HG03135 (cell line): ENCODE data around the gene ZNF341.
"Not testable (repeated sequence)": the region's sequence is repeated elsewhere in the genome, so short reads cannot be mapped to it uniquely, and the experiment has no call there.

Source experiments
- ATAC-seq: cut with Tn5 transposase; IDR thresholded peaks from one replicate; pipeline ENCODE4 v1.9.1; 2021; ENCODE audit warnings: mild to moderate bottlenecking, moderate library complexity; ENCODE audit not compliant: unreplicated experiment

The ZNF341 gene

GRCh38 chr20:33727806-33728205 is 4.0 kb upstream of the ZNF341 start:
- ATAC-seq, result no peak

GRCh38 chr20:33728463-33728862 is 3.3 kb upstream of the ZNF341 start:
- ATAC-seq, result no peak

- no peak for ATAC-seq
Measured at GRCh38 chr20:33729101-33729500, 2.7 kb upstream of the ZNF341 start.

DNA sequence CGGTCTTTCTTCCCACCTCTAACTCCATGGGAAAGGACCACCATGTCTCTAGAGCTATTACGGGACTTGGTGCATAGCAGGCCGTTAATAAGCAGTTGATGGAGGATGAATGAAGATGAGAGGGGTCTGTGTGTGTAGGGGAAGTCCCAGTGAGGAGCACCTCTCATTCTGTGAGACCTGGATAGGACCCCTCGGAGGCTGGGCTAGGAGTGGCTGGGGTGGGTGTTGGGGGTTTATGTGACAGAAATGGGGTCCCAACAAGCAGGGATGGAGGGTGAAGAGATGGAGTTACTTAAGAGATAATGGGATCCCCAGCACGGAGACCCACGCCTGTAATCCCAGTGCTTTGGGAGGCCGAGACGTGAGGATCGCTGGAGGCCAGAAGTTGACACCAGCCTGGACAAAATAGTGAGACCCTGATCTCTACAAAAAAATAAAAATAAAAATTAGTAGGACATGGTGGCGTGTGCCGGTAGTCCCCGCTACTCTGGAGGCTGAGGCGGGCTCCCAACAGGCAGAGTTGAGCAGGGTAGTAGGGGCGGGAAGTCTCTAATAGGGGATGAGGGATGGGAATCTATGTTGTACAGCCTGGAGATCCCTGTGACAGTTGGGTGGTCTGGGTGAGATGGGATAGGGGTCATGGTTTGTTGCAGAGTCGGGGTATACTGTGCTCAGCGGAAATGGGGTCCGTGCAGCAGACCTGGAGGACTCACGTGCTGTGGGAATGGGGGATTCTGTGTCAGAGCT is 677 bp upstream of the ZNF341 start:
- ATAC-seq, result no peak

DNA sequence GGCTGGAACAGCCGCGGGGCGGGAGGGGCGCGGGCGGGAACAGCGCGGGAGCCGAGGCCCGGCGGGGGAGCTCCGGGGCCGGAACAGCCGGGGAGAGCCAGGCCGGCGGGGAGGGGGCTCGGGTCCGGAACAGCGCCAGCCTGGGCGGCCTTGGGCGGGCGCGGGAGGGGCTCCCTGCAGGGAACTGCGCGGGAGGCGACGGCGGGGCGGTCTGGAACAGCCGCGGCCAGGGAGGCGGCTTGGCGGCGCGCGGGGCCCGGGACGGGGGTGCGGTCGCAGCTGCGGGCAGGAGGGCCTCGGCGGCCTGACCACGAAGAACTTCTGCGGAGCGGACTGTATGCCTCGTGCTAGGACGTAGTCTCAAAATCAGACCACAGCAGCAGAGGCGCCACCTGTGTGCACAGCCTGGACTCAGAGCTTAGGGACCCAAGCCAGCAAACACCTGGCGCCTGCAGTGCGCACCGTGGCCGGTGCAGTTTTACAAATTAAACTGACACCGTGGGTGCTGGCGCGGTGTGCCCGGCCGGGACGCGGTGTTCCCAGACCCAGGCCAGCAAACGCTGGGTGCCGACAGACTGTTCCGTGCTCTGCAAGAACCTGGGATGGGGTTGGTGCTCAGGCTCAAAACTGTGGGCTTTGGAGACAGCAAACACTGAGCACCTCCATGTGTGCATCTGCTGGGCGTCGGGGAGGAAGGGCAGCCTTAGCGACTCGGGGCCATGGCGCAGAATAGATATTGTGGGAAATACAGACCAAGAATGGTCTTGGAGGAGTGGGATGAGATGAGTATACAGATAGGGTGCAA is 572 bp downstream of the ZNF341 start:
- peak; percentile 55 for ATAC-seq

DNA sequence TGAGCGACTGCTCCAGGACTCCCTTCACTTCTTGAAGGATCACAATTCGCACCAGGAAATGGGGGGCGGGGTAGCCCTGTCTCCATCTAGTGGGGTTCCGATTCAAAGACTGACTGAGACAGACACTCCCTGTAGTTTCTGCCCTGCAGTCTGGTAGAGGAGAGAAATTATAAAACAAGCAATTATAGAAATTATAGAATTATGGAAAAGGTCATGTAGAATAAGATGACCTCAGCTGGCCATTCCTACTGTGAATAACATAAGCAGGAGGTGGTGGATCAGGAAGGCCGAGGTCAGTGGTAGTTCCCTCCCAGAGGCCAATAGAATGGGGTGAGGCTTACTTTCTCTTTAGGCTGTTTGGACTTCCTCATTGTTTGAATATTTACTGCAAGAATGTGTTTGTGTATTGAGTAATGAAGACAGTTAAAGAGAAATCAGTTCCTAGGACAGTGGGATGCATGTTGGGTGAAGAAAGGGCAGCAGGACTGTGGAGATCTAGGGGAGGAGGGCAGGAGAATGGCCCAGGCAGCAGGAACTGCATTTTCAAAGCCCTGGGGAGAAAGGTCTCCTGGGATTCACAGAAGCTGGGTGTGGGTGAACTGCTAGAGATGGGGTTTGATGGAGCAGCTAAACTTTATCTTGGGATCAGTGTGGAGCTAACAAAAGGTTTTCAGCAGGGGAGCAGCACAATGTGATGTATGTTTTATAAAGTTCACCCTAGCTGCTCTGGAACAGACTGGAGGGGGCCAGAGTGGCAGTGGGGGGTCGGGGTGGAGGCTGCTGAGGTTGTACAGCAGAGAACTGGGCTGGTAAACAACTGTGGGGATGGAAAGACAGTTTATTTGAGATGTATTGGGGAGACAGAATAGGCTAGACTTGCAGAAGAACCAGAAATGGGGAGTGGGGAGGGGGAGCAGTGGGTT is 2.1 kb downstream of the ZNF341 start:
- no peak for ATAC-seq

- ATAC-seq, result no peak
Measured at GRCh38 chr20:33736962-33737361, 5.2 kb downstream of the ZNF341 start.

GRCh38 chr20:33739493-33739892 is 7.7 kb downstream of the ZNF341 start:
- no peak for ATAC-seq

GRCh38 chr20:33740189-33740588 is 8.4 kb downstream of the ZNF341 start:
- ATAC-seq, result no peak

- ATAC-seq, result no peak
Measured at GRCh38 chr20:33744181-33744580, 12.4 kb downstream of the ZNF341 start.

DNA sequence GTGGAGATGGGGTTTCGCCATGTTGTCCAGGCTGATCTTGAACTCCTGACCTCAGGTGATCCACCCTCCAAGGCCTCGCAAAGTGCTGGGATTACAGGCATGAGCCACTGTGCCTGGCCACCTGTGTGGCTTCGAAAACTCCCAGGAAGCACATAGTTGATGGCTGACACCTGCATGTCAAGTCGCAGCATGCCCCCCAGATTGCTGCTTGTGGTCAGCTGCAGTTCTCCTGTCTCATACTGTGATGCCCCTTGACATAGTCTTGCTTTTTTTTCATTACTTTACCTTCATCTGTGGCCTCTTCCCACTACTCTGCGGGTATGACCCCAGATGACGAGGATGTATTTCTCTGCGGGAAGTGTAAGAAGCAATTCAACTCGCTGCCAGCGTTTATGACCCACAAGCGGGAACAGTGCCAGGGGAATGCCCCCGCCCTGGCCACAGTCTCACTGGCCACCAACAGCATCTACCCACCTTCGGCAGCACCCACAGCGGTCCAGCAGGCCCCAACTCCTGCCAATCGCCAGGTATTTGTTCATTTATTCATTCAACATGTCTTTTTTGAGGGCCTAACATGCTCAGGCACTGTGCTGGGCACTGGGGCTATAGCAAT is 13.1 kb downstream of the ZNF341 start:
- no peak for ATAC-seq

GRCh38 chr20:33746325-33746998 is 14.7 kb downstream of the ZNF341 start:
- no peak for ATAC-seq

- ATAC-seq, result no peak
Measured at GRCh38 chr20:33751775-33752174, 20.0 kb downstream of the ZNF341 start.

- ATAC-seq, result no peak
Measured at GRCh38 chr20:33753143-33753542, 21.3 kb downstream of the ZNF341 start.

- ATAC-seq, result no peak
Measured at GRCh38 chr20:33753763-33754162, 22.0 kb downstream of the ZNF341 start.

DNA sequence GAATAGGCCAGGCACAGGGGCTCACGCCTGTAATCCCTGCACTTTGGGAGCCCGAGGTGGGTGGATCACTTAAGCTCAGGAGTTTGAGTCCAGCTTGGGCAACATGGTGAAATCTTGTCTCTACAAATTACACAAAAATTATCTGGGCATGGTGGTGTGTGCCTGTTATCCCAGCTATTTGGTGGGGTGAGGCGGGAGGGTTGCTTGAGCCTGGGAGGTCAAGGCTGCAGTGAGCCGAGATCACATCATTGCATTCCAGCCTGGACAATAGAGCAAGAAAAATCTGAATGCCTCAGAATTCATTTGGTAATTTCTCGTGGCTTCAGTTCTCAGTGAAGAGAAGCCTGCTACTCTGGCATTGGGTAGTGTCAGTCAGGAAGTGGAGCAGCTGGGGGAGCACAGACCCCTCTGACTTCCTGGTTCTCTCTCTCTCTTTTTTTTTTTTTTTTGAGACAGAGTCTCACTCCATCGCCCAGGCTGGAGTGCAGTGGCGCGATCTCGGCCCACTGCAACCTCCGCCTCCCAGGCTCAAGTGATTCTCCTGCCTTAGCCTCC is 24.2 kb downstream of the ZNF341 start:
- not testable (repeated sequence) for ATAC-seq

- ATAC-seq, result no peak
Measured at GRCh38 chr20:33757046-33757445, 25.2 kb downstream of the ZNF341 start.

- ATAC-seq, result no peak
Measured at GRCh38 chr20:33757458-33757857, 25.7 kb downstream of the ZNF341 start.

DNA sequence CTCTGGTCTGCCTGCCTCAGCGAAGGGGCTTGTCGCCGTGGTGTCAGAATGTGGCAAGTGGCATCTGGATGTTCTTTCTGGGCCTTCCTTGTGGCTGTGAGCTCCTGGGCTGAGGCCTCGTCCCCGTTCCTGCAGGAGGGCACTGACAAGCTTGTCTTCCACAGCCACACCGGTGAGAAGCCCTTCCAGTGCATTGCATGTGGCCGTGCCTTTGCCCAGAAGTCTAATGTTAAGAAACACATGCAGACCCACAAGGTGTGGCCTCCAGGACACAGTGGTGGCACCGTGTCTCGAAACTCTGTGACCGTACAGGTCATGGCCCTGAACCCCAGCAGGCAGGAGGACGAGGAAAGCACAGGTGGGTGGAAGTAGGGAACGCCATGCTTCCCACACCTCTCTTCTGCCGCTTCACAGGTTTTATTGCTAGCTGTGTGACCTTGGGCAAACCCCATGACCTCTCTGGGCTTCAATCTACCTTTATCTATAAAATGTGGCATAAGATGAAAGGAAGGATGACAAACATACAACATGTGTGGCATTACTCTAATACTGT is 30.0 kb downstream of the ZNF341 start:
- no peak for ATAC-seq

GRCh38 chr20:33765099-33765498 is 33.3 kb downstream of the ZNF341 start:
- ATAC-seq, result no peak
